ENCODE measurements around the gene AQP2. TPM values are rescaled to one million over a fixed set of nuclear protein-coding genes. Genes with fewer than 3 reads are reported as not detected.

Gene AQP2
- total and polyA plus RNA-seq, 4 donors, result not detected

DNA sequence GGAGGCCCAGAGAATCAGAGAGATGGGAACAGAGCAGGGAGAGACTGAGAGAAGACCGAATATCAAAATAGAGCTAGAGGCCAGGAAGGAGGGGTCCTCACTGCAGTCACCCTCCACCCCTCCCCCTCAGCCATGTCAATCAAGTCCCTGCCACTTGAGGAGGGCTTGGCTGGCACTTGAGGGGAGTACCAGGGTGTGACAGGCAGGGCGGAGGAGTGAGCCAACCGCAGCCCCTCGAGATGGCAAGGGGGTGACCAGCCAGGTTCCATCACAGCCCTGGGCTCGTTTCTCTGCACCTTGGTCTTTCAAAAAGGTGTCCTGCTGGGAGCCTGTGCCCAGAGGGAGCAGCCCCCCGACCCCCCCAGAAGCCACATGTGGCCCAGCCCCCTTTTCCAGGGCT, 15.3 kb downstream of the AQP2 start:
- Histone ChIP-seq H3K27ac (ENCODE audit: low read depth in 1 of 2, low read length in 1 of 2) (no peak overlapping the region), H3K9ac (ENCODE audit: insufficient read depth in 1 of 2, low read length in 2 of 2) (no peak overlapping the region), H3K4me3 (no peak overlapping the region), H3K36me3 (ENCODE audit: control insufficient read depth in 4 of 4, insufficient read depth in 4 of 4, low read length in 4 of 4) (no peaks in the 10 kb centered on the region), H3K4me1 (ENCODE audit: control insufficient read depth in 5 of 5, insufficient read depth in 5 of 5, low read length in 5 of 5) (peaks cover 0 to 18% (median 3%) of the 10 kb centered on the region in 5 donors), H3K9me3 (ENCODE audit: control insufficient read depth in 4 of 4, insufficient read depth in 3 of 4, low read length in 3 of 4) (no peaks in the 10 kb centered on the region), H3K27me3 (ENCODE audit: control insufficient read depth in 3 of 3, insufficient read depth in 3 of 3, low read length in 2 of 3) (peaks cover 0 to 25% (median 7%) of the 10 kb centered on the region in 3 donors)
- TF ChIP-seq, protein P1, sequence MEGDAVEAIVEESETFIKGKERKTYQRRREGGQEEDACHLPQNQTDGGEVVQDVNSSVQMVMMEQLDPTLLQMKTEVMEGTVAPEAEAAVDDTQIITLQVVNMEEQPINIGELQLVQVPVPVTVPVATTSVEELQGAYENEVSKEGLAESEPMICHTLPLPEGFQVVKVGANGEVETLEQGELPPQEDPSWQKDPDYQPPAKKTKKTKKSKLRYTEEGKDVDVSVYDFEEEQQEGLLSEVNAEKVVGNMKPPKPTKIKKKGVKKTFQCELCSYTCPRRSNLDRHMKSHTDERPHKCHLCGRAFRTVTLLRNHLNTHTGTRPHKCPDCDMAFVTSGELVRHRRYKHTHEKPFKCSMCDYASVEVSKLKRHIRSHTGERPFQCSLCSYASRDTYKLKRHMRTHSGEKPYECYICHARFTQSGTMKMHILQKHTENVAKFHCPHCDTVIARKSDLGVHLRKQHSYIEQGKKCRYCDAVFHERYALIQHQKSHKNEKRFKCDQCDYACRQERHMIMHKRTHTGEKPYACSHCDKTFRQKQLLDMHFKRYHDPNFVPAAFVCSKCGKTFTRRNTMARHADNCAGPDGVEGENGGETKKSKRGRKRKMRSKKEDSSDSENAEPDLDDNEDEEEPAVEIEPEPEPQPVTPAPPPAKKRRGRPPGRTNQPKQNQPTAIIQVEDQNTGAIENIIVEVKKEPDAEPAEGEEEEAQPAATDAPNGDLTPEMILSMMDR (IDR thresholded peaks at IDR 0.05; ENCODE audit: control extremely low read depth, extremely low read depth), result no peak
- WGBS, 2 donors, result 60% methylated on average over 6 of the region's 6 CpGs
- ATAC-seq (ENCODE audit: insufficient read depth, low FRiP score) (no peak), DNase-seq (peak; percentile 19 to 53 (median 46))

DNA sequence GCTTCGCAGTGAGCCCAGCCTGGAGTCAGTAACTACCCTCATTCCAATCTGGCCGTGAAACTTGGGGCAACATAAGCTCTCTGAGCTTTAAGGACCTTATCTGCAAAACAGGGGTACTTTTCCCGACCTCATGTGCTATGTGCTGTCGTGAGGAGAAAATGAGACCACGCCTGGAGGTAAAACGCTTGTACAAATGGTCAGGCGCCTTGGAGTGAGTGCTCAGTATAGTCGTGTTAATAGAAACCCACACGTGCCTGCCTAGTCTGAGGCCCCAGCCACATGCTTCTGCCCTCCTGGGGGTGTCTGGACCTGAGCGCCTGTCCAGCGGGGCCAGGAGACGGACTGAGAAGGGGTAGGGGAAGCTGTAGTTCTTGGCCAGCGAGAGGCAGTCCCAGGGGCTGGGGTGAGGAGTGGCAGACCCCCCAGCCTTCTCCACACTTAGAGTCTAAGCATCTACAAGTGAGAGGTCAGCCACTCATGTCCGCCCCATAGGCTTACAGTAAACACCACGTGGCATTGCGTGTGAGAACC, 16.0 kb downstream of the AQP2 start:
- H3K36me3 ChIP-seq (ENCODE audit: control insufficient read depth in 4 of 4, insufficient read depth in 4 of 4, low read length in 4 of 4), result no peaks in the 10 kb centered on the region
- H3K27ac ChIP-seq (ENCODE audit: low read depth in 1 of 2, low read length in 1 of 2), result no peak overlapping the region
- H3K27me3 ChIP-seq (ENCODE audit: control insufficient read depth in 3 of 3, insufficient read depth in 3 of 3, low read length in 2 of 3), result peaks cover 0 to 27% (median 3%) of the 10 kb centered on the region in 3 donors
- H3K9ac ChIP-seq (ENCODE audit: insufficient read depth in 1 of 2, low read length in 2 of 2), result no peak overlapping the region
- DNase-seq, result no peak
- no peak for ATAC-seq (ENCODE audit: insufficient read depth, low FRiP score)
- peaks cover 0 to 12% (median 3%) of the 10 kb centered on the region in 5 donors for H3K4me1 ChIP-seq (ENCODE audit: control insufficient read depth in 5 of 5, insufficient read depth in 5 of 5, low read length in 5 of 5)
- TF ChIP-seq, protein P1 (IDR thresholded peaks at IDR 0.05; ENCODE audit: control extremely low read depth, extremely low read depth), result no peak
- H3K9me3 ChIP-seq (ENCODE audit: control insufficient read depth in 4 of 4, insufficient read depth in 3 of 4, low read length in 3 of 4), result no peaks in the 10 kb centered on the region
- H3K4me3 ChIP-seq, result no peak overlapping the region
- 28 to 30% methylated on average over 16 of the region's 16 CpGs for WGBS, 2 donors

DNA sequence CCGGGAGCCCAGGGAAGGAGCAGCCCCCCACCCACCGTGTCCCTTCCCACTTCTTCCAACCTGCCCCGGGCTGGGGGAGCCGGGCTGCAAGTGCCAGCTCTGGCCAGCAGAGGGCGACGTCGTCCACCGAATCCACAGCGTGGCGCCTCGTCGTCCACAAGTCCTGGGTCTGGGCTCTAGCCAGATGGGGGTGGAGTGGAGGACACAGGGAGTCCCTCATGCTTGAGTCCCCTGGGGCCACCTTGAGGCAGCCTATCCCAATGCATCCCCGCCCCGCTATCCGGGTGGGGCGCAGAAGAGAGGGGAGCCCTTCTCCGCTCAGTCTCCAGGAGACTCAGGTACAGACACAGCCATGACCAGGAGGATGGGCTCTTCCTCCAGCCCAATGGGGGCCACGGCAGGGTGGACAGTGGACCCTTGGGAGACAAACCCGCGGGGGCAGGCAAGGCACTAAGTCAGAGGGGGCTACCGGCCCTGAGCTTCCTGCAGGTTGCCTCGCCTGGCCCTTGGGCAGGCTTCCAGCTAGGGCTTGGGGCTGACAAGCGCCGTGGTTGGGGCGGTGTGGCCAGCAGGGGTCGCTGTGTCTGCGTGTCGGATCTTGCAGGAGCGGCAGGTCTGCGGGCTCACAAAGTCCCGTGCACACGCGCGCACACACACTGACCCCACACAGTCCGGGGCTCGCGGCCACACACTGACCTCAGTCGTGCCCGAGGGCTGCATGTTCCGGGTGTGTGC, 16.7 kb downstream of the AQP2 start:
- DNase-seq, result peak; percentile 88 to 92 (median 91)
- Histone ChIP-seq H3K9ac (ENCODE audit: insufficient read depth in 1 of 2, low read length in 2 of 2) (no peak overlapping the region), H3K27ac (ENCODE audit: low read depth in 1 of 2, low read length in 1 of 2) (no peak overlapping the region), H3K9me3 (ENCODE audit: control insufficient read depth in 4 of 4, insufficient read depth in 3 of 4, low read length in 3 of 4) (no peaks in the 10 kb centered on the region), H3K27me3 (ENCODE audit: control insufficient read depth in 3 of 3, insufficient read depth in 3 of 3, low read length in 2 of 3) (peaks cover 0 to 26% (median 3%) of the 10 kb centered on the region in 3 donors), H3K4me1 (ENCODE audit: control insufficient read depth in 5 of 5, insufficient read depth in 5 of 5, low read length in 5 of 5) (peaks cover 0 to 12% (median 0%) of the 10 kb centered on the region in 5 donors), H3K4me3 (no peak overlapping the region), H3K36me3 (ENCODE audit: control insufficient read depth in 4 of 4, insufficient read depth in 4 of 4, low read length in 4 of 4) (no peaks in the 10 kb centered on the region)
- TF ChIP-seq, protein P1 (IDR thresholded peaks at IDR 0.05; ENCODE audit: control extremely low read depth, extremely low read depth), result peak; percentile 94
- ATAC-seq (ENCODE audit: insufficient read depth, low FRiP score), result peak; percentile 89
- WGBS, 2 donors, result 2 to 3% methylated on average over 40 of the region's 40 CpGs

All from lung (tissue), 12 donors.